ENCODE measurements around the gene GRM3.

GRM3 gene

GRCh38 chr7:86790383-86790782 is 146.7 kb downstream of the GRM3 start:
- DNase-seq: no peak

DNA sequence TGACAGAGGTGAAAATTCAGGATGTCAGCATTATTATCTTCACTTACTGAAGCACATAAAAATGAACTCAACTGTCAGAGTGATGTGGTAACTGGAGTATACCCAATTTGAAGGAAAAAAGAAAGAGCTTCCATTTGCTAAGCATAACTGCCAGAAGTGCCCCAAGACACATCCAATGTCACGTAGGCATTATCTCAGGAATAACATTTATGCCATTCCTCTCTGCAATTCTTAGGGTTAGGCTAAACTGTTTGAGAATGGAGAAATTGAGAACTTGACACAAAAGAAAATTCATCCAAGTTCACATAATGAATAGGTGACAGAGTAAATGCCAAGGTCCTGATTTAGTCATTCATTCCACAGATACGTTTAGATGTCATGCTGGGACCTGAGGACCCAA is 148.6 kb downstream of the GRM3 start:
- DNase-seq: no peak

- DNase-seq: no peak
Observed at GRCh38 chr7:86793136-86793535, 149.4 kb downstream of the GRM3 start.

DNA sequence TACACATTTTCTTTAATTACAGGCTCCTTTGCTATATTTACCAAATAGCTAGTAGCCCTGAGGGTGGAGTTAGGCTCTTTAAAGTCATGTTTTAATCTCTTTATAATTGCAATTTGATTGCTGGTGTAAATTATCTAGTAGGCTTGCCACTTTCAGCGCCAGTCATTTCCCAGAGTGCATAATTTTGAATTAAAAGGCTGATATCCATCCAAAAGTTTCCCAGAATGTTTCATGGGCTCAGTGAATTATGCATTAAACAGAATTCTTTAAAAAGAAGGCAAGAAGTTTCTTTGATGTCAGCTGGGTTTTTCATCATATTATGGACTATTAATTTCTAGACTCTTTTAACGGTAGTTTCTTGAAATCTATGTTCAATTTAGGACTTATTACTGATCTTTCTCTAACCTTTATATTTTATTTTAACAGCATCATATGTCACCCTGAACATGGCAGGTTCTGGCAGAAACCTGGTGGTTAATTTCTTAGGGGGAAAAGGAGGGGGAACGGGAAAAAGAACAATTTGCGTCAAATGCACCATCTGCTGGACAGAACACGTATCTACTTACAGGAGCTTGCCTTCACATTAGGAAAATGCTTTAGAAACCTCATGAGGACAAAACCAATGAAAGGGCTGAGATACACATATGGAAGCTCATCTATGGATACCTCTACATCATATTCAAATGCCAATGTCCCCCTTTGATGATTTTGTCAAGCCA is 171.1 kb downstream of the GRM3 start:
- no peak for DNase-seq

DNA sequence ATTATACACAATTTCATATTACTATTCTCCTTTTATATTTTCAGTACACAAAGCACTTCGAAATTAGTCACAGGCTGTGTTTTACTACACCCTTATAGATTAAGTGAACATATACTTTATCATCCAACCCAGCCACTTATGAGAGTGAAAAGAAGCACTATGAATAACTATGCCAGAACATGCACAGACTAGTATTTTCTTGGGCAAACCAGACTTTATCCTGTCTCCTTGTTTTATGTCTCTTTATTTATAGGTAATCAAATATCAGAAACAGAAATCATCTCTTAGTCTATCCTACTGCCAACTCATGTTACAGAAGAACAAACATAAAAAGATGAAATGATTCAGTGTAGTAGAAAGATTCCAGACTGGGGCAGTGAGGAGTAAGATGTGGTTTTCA is 171.8 kb downstream of the GRM3 start:
- no peak for DNase-seq

DNA sequence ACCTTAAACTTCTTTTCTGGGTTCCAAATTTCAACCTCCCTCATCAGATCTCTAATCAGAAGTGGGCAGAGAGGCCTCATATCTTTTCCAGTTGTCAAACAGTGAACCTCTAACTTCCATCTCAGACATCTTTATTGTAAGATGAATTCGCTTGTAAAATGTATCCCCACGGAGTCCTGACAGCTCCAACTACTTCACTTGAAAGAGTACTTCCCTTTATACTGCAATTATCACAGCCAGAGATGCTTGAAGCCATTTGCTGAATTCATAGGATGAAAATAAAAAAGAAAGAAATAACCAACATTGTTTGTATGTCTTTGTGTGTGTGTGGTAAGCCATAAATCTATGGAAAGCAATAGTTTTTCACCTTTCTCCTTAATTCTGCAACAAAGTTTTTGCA is 175.2 kb downstream of the GRM3 start:
- DNase-seq: no peak

DNA sequence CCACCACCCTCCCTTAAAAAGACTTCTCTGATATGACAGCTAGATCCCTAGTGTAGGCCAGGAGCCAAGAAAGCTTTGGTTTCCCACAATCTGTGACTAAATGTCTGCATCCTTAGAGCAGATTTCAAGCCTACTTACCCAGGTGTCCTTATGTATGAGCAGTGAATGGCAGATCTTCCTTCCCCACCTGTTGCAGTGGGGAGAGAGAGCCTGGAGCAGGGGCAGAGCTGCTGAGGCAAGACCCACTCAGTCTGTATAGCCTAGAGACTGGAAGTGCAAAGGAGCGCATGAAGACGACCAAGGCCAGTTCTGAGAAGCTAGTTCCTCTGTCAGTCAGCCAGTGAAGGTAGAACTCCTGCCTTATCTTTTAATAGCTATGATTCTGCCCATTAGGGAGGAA is 180.1 kb downstream of the GRM3 start:
- DNase-seq: no peak

DNA sequence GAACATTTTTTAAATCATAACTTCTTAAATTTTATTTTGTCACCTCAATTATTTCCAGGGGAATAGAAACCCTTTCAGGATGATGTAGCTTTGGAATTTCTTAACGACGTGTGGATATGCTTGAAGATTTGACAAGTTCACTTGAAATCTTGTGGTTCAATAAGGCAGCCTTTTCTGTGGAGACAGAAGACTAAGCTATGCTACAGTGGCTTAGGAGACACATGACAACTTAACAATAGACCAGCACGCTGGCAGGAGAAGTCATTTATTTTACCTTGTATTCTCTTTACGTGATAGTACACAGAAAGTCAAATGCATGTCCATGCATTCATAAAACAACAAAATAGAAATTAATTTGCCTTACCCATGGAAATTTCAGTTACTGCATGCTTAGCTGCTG is 181.6 kb downstream of the GRM3 start:
- DNase-seq: no peak

DNA sequence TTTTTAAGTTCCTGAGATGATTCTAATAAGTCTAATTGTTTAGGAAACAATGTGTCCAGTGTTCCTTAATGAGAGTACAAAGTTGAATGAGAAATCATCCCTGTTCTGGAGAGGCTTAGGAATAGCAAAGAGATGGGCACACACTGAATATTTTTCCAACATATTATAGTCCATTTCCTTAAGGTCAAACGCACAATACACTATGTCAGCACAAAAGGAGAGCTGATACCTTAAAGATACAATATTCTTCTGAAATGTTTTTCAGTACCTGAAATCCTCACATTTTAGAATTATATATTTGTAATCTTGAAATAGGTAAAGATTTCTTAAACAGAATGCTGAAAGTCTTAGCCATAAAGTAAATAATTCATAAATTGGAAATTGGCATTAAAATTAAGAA is 183.2 kb downstream of the GRM3 start:
- no peak for DNase-seq

DNA sequence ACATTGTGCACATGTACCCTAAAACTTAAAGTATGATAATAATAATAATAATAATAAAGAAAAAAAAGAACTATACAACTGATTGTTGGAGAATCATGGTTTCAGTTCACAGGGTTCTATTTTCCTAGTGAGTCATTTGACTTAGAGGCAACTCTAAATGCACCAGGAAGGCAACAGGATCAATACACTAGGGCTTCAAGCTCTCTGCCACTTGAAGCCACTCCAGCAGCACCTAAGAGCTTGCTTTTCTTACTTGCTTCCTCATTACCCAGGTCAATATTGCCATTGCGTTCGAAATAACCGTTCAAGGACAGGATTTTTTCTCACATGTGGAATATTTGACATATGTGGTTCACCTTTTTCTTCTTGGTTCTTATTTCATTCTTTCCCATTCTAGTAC is 189.7 kb downstream of the GRM3 start:
- DNase-seq: no peak

- no peak for DNase-seq
Observed at GRCh38 chr7:86837235-86837634, 193.5 kb downstream of the GRM3 start.

DNA sequence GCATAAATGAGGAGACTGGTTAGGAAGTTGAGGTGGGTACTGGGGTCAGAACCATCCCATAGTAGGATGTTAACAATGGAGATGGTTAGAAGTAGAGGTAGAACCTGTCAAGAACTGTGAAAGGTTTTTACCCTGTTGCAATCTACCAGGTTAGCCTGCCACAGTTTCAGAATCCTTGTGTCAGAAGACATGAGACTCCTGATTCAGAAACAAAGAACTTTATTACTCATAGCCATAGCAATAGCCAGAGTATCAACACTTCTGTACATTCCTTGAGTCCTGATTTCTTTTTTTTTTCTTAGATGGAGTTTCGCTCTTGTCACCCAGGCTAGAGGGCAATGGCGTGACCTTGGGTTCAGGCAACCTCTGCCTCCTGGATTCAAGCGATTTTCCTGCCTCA is 200.9 kb downstream of the GRM3 start:
- no peak for DNase-seq

- no peak for DNase-seq
Observed at GRCh38 chr7:86846494-86847190, 202.9 kb downstream of the GRM3 start.

DNA sequence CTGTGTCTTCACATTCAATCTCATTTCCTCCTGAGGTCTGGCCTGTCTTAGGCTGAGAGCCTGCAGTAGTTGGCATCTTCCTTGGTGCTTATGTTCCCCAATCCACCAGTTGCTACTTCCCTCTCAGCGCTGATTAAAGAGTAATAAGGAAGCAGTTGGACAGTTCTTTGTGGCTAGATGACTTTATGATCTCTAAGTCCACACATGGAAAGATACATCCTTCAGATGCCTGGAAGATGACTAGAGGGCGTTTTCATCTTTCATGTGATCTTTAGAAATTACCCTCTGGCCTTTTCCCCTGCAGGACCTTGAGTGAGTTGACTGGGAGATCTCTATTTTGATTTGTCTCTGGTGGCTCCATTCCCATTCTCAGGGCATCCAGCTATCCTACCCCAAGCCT is 204.5 kb downstream of the GRM3 start:
- no peak for DNase-seq

DNA sequence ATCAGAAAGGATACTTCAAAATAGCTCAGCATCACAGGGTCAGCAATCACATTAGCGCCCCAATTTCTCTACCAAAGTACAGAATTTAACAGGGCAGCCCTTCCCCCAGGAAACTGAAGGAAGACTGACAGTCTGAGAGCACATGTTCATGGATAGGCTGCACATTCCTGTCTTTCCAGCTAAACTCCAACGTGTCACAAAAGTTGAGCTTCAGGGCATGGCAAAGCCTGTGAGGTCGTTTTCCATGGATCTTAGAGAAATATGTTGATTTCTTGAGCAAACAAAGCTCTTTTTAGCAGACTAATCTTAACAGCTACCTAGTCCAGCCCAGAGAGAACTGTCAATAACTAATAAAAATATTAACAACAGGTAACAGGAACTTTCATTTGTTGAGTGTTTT is 207.9 kb downstream of the GRM3 start:
- DNase-seq: no peak

DNA sequence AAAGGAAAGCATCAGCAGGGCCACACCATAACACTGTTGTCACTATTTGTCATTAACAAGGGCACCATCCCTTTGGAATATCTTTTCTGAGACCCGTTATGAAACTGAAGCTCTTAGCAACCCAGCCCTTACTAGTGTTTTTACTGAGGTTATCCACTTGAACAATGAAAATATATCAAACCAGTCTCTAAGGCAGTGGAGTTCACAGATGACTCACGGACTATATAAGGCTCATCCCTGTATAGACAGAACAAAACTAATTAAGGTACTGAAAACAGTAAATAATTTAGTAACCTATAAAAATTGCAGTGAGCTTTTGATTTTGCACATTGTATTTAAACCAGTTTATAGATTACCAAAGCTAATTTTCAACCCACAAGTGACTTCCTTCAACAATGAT is 219.7 kb downstream of the GRM3 start:
- DNase-seq: no peak

- no peak for DNase-seq
Observed at GRCh38 chr7:86867163-86867762, 223.6 kb downstream of the GRM3 start.

DNA sequence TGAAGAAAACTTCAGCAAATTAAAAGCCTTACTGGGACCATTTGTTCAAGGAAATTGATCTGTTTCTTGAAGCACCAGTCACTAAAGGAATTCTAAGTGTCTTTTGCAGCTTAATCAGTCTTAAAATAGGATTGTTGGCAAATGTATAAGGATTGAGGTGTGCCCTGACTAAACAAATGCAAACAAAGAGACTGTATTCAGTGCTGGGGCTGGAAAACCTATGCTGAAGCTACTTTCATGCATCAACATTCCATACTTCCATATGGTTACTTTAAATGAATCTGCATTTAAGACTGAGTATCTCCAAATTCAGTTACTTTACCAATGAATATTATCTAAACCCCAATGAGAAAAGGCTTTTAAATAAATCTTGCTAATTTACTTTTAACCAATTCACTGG is 232.4 kb downstream of the GRM3 start:
- no peak for DNase-seq

- DNase-seq: no peak
Observed at GRCh38 chr7:86884152-86884551, 240.4 kb downstream of the GRM3 start.

DNA sequence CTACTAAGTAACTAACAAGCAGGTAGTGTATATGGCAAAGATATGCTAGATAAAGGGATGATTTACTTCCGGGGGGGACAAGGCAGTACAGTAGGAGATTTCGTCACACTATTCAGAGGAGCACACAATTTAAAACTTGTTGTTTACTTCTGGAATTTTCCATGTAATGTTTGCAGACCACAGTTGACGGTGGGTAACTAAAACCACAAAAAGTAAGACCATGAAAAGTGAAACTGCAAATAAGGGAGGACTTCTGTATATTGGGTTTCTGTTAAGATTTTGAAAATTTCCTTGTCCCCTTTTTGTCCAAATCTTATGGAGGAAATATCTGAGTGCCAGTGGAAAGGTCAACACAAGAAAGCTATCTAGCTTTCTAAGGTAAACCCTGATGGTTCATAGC is 245.8 kb downstream of the GRM3 start:
- no peak for DNase-seq

- DNase-seq: no peak
Observed at GRCh38 chr7:86898171-86898570, 254.5 kb downstream of the GRM3 start.

- no peak for DNase-seq
Observed at GRCh38 chr7:86900886-86901285, 257.2 kb downstream of the GRM3 start.

- DNase-seq: no peak
Observed at GRCh38 chr7:86904949-86905834, 261.5 kb downstream of the GRM3 start.
